ENCODE results near the gene ISYNA1. TPM values are rescaled to one million over a fixed set of nuclear protein-coding genes. Genes with fewer than 3 reads are reported as not detected.

Gene ISYNA1
- total RNA-seq = 45.0 and 55.7 TPM in 2 replicates

DNA sequence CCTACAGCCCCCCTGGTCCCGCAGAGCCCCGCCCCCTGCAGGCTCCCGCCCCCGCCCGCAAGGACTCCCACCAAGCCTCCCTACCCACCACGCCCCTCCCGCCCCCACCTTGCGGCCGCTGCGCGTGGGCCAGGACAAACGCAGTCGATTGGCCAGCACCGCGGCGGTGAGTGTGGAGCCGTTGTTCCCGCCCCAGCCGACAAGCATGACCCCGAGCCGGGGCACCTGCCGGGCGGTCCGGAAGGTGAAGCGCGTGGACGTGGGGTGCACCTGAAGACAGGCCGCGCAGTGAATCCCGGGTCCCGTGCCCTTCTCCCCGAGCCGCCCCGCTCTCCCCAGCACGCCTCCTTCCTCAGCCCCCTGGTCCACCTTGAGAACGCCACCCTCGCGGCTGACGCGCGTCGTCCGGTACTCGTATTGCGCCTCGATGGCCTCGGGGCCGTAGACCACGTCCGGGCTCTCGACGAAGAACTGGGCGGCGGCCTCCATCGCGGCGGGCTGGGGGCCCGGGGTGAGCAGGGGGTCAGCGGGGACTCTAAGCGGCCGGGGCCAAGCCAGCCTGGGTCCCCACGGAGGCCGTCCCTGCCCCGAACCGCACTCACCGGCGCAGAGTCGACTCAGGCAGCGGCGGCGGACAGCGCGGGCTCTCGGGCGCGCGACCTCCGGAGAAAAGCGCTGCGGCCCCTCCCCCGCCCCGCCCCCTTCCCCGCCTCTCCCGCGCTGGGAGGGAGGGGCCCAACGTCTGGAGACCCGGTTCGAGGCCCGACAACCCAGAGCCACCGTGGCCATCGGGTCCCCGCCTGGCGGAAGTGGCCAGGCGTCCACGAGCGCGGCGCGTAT lies at the start of gene ISYNA1:
Gene ISYNA1 (minus strand): TSS at position 643 of the 840 bp plus-strand sequence. CDS start 154 bp downstream, at position 489.

DNA sequence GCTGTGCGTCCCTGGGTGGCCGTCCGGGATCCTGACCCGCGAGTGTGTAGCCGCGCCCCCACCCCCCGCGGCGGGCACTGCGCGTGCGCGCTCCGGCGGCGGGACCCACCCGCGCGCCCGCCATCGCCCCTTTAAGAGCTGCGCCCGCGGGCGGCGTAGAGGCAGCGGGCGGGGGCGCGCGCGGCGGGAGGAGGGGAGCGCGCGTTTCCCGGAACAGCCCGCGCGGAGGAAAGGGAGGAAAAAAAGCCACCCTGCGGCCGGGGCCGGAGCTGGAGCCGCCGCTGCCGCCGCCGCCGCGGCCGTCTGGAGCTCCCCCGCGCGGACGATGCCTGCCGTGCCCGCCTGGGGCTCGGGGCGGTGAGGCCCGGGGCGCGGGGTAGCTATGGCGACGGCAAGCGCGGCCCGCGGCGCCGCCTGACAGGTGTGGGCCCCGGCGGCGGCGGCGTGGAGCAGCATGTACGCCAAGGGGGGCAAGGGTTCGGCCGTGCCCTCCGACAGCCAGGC lies 18.7 kb downstream of the ISYNA1 start, which contains the start of gene SSBP4:
Gene SSBP4 (plus strand): TSS at position 204 of the 504 bp plus-strand sequence. CDS start 251 bp downstream, at position 455.

DNA sequence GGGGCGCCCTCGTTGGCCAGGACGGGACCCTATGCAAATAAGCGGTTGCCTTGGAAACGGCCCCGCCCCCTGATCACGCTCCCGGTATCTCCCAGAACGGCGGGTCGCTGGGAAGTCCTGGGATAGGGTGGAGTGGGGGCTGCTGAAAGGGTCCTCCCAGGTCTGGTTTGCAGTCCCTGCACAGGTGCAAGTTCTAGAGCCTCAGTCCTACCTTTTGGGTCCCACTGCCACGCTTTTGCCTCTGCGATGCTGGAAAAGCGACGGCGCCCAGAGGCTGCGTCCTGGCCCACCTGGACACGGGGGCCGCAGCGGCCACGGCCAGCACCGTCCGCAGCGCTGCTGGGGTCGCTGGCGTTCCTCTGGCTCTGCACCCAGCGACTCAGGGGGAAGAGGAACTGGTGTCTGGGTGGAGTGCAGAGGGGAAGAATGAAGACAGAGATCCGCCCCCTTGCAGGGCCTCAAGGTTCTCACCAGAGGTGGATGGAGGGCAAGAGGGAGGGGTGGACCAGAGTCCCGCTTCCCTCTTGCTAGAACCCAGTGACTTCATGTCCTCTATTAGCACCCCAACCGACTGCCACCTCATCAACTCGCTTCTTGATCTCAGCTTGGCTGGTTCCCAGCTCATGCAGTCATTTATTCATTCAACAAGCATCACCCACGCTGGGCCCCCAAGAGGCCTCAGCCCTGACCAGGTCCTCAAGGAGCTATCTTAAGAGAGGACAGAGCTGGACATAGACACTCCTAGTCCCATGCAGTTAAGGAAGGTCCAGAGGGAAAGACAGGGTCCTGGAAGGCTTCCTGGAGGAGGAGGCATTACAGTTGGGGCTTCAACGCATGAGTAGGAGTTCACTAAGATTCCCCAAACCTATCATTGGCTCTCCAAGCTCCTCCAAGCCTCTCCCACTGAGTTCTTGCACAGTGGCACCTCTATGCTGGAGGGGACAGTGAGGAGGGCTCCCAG lies 40.4 kb downstream of the ISYNA1 start, which contains the start of gene LRRC25:
Gene LRRC25 (minus strand): TSS at position 381 of the 961 bp plus-strand sequence. CDS start 659 bp downstream, outside the sequence.

GRCh38 chr19:18385675-18386542 lies 52.0 kb downstream of the ISYNA1 start, which contains the start of gene GDF15:
Gene GDF15 (plus strand): TSS chr19:18386158. CDS start chr19:18386190, 32 bp downstream.

Other genes starting within 250 kb of the ISYNA1 start
- gene MPV17L2, start 244.9 kb downstream of the ISYNA1 start, total RNA-seq = 26.7 and 39.2 TPM in 2 replicates
- gene RAB3A, start 234.1 kb downstream of the ISYNA1 start, total RNA-seq = 1.8 and 14.8 TPM in 2 replicates
- gene PDE4C, start 211.7 kb downstream of the ISYNA1 start, total RNA-seq = 0.78 and 12.9 TPM in 2 replicates
- gene IQCN, start 163.7 kb downstream of the ISYNA1 start, total RNA-seq = 0.13 and 1.6 TPM in 2 replicates
- 244 and 252 TPM in 2 replicates for gene JUND, start 156.5 kb downstream of the ISYNA1 start, total RNA-seq
- 182 and 407 TPM in 2 replicates for gene LSM4, start 115.1 kb downstream of the ISYNA1 start, total RNA-seq
- gene PGPEP1, start 97.5 kb downstream of the ISYNA1 start, total RNA-seq = 11.3 and 19.0 TPM in 2 replicates
- 113 and 261 TPM in 2 replicates for gene GDF15, start 52.0 kb downstream of the ISYNA1 start, total RNA-seq
- not detected in 2 replicates for gene LRRC25, start 40.5 kb downstream of the ISYNA1 start, total RNA-seq
- 74.0 and 107 TPM in 2 replicates for gene SSBP4, start 18.7 kb downstream of the ISYNA1 start, total RNA-seq
- 13.8 and 18.8 TPM in 2 replicates for gene ELL, start 83.9 kb upstream of the ISYNA1 start, total RNA-seq
- gene FKBP8, start 105.4 kb upstream of the ISYNA1 start, total RNA-seq = 387 and 393 TPM in 2 replicates
- gene KXD1, start 119.7 kb upstream of the ISYNA1 start, total RNA-seq = 180 and 205 TPM in 2 replicates
- 975 and 1,082 TPM in 2 replicates for gene UBA52, start 133.7 kb upstream of the ISYNA1 start, total RNA-seq
- 60.7 and 107 TPM in 2 replicates for gene REX1BD, start 150.7 kb upstream of the ISYNA1 start, total RNA-seq
- 2.6 and 19.3 TPM in 2 replicates for gene CRLF1, start 168.7 kb upstream of the ISYNA1 start, total RNA-seq
- gene TMEM59L, start 174.7 kb upstream of the ISYNA1 start, total RNA-seq = 0.26 and 3.8 TPM in 2 replicates
- 5.8 and 9.1 TPM in 2 replicates for gene KLHL26, start 198.9 kb upstream of the ISYNA1 start, total RNA-seq
- gene CRTC1, start 245.5 kb upstream of the ISYNA1 start, total RNA-seq = 2.1 and 6.8 TPM in 2 replicates

Measured in epithelial cell of alveolus of lung (primary cell).